Hepatocyte (in vitro differentiated cells): ENCODE results near the gene PRDX6.

Experiments
- EZH2 ChIP-seq: fragments of 200-600 bp; sonication (generic); IDR thresholded peaks from 2 replicates; pipeline ENCODE4 v1.6.1; 2016; ENCODE audit warnings: antibody characterized with exemption, mild to moderate bottlenecking, borderline replicate concordance
- TF ChIP-seq, protein P1 (sequence below): fragments of 200-600 bp; sonication (generic); IDR thresholded peaks from 2 replicates; pipeline ENCODE4 v1.5.1; 2016; ENCODE audit warnings: antibody characterized with exemption, mild to moderate bottlenecking; ENCODE audit not compliant: poor library complexity

DNA sequence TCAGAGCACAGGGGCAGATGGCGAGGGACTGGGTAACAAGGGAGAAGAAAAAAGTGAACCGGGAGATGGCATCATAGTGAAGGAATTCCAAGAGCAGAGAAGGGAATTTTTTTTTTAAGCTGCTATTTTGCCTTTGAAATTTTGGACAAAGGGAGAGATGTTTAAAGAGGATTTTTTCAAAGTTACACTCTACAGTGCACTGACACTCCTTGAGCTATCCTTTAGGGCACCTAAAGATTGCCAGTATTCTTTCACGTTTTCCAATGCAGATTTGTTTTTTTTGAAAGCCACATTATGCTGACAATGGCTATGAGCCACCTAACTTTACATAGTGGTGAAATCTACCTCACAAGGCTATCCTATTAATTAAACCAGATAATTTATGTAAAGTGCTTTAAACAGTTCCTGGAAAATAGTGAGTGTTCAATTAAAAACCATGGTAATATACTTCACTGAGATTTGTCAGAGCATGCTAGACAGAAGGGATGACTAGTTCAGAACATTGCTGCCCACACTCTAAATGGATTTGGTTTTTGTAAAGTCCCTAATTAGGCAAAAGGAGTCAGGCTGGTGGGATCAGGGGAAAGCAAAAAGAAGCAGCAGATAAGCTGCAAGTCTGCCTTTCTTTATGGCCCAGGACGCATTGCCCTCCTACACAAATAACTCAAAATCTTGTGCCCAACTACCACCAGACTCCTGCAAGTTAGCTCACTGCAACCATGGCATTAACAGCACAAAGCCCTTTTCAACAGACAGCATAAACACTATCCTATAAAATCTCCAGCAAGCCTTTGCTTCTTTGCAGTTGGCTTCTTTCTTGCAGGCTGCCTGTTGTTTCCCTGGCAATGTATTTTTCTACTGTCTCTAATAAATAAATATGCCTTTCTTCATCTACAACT lies 53.9 kb downstream of the PRDX6 start:
- TF ChIP-seq, protein P1, sequence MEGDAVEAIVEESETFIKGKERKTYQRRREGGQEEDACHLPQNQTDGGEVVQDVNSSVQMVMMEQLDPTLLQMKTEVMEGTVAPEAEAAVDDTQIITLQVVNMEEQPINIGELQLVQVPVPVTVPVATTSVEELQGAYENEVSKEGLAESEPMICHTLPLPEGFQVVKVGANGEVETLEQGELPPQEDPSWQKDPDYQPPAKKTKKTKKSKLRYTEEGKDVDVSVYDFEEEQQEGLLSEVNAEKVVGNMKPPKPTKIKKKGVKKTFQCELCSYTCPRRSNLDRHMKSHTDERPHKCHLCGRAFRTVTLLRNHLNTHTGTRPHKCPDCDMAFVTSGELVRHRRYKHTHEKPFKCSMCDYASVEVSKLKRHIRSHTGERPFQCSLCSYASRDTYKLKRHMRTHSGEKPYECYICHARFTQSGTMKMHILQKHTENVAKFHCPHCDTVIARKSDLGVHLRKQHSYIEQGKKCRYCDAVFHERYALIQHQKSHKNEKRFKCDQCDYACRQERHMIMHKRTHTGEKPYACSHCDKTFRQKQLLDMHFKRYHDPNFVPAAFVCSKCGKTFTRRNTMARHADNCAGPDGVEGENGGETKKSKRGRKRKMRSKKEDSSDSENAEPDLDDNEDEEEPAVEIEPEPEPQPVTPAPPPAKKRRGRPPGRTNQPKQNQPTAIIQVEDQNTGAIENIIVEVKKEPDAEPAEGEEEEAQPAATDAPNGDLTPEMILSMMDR = no peak
- TF ChIP-seq EZH2 = no peak
